GM18861 (cell line): Measurements from ENCODE around the gene BMP2K.

Experiments
- ATAC-seq: cut with Tn5 transposase; IDR thresholded peaks from one replicate; pipeline ENCODE4 v1.9.1; 2021; ENCODE audit not compliant: unreplicated experiment

The BMP2K gene

DNA sequence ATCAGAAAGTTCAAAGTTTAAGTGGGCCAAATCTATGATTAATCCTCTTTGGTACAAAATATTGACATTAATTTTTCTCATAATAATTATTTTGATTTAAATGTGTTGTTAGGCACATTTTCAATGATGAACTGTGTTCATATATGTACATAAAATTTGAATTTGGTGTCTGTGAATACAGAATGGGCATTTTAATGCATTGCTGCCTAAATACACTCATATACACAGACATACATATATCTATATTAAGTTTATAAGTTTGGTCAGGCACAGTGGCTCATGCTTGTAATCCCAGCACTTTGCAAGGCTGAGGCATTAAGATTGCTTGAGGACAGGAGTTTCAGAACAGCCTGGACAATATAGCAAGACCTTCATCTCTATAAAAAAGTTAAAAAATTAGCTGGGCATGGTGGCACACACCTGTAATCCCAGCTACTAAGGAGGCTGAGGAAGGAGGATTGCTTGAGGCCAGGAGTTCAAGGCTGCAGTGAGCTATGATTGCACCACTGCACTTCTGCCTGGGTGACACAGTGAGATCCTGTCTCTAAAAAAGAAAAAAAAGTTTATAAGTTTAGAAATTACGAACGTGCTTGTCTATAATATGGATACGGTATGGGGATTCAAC is 12.3 kb upstream of the BMP2K start:
- no peak for ATAC-seq

DNA sequence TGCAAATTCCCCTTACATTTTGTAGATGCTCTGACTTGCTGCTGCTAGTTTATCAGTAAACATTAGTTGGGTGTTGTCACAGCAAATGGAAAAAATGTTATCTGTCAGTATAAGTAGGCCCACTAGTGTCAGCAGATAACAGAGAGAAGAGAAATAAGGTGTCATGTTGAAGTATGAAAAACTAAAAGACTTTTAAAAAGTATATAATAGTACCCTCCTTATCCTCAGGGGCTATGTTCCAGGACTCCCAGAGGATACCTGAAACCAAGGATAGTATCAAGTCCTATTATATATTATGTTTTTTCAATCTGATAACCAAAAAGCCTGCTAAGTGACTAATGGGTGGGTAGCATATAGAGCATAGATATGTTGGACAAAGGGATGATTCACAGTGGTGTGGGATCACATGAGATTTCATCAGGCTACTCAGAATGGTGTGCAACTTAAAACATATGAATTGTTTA is 11.6 kb upstream of the BMP2K start:
- ATAC-seq = no peak

DNA sequence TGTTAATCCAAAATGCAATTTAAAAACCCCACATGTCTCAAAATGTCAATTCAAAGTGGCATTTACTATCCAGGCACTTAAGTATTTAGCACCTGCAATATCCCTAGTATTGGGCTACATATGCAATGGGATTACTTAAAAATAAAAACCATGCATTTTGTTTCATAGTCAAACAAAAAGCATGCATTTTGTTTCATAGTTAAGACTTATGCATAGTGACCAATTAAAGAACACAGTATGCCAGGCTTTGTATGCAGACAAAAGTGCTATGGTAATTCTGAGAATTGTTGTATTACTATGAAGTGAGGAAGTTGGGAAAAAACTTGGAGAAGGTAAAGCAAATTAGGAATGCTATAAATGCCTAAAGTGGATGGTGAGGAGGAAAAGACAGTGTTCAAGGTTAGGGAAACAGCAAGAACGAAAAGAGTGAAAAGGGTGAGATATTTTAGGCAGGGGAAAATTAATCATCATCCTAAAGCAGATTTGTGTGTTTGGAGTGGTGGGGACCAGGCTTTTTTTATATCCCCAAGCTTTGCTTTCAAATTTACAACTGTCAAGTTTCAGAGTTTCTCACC is 10.6 kb upstream of the BMP2K start:
- ATAC-seq = no peak

DNA sequence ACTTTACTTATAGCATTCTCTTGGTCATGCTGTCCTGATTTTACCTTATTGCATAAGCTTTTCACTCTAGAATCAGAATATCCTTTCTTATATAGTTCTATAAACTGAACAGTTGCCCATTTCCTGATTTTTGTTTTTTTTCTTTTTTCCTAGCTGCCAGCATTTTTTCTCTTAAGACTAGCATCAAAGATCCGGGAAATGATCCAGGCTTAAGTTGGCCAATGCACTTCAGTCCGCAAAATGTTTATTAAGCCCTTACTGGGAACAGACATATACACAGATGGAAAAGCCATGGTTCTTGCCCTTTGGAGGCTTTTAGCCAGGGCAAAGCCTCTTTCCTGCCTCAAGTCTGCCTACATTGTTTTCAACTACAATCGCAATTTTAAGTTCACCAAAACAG is 10.1 kb upstream of the BMP2K start:
- no peak for ATAC-seq

DNA sequence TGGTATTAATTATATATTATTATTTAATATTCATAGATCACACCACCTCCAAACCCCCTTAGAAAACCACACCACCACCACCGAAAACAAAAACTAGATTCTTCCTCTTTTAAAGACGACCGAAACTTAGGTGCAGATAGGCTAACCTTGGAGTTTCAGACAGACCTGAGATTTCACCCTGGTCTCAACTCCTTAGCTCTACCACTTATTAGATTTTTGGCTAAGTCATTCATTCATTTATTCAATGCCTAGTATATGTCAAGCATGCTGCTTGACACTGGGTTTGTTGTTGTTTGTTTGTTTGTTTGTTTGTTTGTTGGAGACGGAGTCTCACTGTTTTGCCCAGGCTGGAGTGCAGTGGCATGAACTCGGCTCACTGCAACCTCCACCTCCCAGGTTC is 9.5 kb upstream of the BMP2K start:
- peak; percentile 78 for ATAC-seq

DNA sequence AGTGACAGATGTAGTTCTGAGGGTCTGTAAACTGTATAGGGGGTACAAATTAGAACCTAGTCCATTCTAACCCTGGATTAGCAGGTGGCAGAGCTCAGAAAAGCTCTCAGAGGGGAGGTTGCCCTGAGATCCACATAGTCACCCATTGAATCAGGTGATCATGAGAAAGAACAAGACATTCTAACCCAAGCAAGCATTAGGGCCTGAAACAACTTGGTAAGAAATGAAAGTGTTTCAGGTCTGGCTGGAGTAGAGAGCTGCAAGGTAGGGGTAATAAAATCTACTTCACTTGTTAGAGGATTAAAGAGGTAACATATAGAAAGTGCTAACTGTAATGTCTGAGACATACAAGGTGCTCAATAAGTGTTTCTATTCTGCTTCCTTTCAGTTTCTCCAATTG is 8.8 kb upstream of the BMP2K start:
- ATAC-seq = peak; percentile 55

DNA sequence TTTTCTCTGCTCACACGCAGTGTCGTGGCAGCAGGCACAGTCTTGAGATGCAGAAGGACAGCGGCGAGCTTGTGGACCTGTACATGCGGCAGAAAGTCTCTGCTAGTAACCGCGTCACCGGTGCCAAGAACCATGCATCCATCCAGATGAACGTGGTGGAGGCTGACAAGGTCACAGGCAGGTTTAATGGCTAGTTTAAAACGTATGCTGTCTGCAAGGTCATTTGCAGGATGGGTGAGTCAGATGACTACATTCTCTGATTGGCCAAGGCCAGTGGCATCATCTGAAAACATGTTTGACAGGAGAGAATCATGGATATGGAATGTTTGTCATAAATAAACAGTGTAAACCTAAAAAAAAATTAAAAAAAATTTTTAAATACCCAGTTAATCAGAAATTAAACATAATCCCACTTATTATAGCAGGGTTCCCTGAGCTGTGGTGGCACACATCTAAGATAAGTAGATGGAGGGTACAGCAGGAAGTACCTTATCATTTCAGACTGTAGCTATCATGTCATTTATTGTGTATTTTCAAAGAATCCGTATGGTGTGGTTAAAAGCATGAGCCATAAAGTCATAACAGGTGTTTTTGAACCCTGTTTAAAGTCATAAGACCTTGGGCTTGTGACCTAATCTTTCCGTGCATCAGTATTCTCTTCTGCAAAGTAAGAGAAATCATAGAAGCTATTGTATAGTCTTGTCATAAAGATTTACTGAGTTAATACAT is 7.5 kb upstream of the BMP2K start:
- ATAC-seq = no peak

DNA sequence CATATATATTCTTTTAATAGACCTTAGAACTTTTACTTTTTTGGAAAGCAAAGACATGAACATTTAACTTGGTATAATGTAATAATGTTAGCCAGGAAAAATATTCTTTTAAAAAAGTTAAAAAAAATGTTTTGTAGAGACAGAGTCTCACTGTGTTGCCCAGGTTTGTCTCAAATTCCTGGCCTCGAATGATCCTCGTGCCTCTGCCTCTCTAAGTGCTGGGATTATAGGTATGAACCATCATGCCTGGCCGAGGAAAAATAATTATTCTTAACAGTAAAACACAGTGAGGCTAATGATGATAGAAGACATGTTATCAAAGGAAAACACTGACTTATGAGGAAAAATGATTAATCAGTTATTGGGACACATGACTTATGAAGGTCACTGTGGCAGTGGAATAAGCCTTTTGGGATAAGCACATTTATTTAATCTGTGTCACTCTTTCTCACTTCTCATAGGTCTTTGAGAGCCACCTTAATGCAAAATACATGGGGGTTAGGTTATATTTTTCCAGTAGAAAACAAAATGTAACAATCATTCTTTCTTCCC is 6.0 kb upstream of the BMP2K start:
- no peak for ATAC-seq

DNA sequence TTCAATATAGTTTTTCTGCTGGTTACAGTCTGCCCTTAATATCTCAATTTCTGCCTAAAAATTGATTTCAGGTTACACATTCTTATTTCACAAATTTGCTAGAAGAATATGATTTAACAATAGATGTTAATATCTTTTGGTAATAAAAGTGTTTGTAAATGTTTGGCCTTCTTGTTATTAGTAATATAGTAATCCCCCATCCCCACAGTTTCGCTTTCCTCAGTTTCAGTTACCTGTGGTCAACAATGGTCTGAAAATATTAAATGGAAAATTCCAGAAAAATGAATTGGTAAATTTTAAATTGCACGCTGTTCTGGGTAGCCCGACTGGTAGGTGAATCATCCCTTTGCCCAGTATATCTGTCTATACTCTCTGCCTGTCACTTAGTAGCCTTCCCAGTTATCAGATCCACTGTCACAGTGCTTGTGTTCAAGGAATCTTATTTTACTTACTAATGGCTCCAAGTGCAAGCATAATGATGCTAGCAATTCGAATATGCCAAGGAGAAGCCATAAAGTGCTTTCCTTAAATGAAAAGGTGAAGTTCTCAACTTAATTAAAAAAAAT is 3.5 kb upstream of the BMP2K start:
- ATAC-seq = no peak

DNA sequence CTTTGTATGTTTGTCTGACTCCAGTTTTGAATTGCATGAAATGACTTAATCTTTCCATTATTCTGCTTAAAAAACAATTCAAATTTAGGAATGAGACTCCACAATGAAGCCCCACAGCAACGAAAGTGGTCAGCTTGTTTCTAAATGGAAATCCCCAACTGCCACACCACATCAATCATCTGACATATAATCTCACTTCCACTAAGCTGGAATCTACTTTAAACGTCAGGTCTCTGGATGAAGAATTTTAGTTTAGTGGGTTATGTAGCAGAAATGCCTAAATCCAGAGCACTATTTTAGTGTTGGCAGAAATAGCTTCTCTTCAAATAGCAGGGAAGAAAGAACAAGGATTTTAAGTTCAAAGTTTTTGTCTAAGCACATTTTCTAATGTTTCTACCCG is 1.7 kb upstream of the BMP2K start:
- no peak for ATAC-seq

DNA sequence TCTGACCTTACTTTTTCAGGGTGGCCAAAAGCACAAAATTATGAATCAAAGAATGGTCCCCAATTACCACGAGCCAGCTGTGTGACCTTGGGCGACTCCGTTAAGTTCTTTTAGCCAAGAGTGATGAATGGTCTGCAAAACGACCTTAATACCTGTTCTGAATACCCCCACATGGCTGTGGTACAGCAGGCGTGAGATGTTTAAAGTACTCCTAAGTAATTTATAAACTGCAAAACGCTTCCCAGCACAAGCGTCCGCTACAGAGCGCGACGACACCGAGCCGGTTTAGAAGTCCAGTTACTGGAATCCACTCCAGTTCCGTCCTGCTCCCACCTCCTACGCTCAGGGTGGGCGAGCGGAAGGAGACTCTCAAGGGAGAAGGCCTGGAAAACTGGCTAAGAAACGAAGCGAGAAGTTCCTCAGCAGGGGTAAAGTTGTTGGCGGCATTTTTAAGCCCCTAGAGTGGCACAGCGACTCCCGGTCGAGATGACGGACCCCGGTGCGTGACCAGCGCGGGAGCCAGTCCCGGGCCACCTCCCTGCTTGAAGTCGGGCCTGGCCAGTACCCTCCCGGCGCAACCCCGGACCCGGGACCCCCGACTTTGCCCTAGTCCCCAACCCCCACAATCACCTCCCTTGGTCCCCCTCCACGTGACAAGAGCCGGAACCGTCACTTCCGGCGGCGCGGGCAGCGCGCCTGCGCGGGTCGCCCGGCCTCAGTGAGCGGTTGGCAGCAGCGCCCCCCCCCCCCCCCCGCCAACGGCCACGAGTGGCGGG is 659 bp upstream of the BMP2K start:
- ATAC-seq = peak; percentile 33

DNA sequence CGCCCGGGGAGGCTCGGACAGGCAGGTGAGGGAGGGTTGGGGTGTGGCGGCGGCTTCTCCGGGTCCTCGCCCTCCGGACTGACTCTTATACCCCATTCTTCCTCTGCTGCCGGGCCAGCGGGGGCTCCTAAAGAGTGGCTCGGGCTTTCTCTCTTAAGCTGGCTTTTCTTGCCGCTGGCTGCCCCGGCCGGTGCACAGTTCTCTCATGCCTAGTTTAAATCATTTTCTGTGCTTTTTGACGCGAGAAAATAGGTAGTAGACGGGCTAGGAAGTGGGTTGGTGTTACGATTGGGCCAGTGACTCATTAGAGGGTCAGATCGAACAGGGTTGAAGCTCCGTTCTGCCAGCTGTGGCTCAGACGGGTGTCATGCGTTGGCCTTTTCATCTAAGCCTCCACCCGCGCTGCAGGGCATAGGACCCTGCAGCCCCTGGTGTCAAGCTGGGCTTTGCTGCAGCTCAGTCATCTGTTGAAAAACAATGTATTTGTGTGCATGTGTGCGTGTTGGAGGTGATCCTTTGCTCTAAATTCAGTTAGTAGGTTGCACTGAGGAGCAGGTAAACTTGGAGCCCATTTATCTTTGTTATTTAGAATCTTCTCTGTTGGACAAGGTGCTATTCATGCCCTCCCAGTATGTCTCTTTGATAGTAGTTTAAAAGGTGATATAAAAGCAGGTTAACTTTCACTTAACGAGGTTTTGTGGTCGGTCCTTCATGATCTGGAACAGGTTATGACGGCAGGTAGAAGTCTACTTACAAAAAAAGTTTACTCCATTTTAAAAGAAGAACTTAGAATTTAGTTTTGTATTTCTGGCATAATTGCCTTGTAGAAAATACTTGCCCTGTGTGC is 802 bp downstream of the BMP2K start:
- peak; percentile 28 for ATAC-seq

DNA sequence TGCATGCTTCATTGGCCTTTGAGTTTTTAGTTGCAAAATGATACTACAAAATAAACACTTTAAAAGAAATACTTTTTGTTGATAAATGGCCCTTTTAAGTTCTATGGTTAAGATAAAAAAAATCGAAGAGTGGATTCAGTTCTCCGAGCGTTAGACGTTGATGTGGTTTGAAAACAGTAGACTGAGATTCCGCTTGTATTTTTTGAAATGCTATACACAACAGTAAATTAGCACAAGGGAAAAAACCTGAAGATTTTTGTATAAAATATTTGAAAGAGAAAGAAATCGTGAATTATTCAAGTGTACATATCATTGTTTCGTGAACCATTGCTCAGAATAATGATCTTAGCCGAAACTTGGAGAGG is 1.4 kb downstream of the BMP2K start:
- no peak for ATAC-seq

DNA sequence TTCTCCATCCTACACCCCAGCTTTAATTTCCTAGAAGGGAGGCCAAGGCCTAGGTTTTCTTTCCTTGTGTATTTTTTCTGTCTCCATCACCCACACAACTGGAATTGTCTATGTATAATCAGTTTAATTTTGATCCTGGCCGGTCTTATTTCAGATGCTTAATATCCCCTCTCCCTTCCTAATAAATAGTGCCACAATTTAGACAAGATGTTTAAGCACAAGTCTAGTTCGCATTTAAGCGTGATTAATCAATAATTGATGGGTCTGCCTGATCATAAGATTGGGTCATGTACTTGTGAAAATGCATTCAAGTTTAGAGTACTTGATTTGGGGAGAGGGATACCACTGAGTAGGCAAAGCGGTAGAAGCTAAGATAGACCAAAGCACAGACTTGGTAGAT is 2.4 kb downstream of the BMP2K start:
- no peak for ATAC-seq

DNA sequence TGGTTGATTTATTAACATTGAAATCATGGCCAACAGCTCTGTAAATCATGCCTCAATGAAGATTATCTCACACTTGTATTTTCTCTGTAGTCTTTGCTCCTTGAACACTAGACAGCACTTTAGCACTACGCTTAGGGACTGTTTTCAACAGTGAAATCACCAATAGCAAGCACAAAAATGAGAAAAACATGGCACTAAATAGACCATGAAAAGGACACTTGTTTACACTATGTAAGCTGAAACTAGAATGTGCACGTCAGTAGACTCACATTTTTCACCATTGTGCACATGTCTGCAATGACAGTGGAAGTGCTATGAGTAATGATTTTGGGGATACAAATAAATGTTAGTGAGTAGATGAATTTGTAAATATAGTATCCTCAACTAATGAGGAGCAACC is 3.1 kb downstream of the BMP2K start:
- peak; percentile 20 for ATAC-seq

DNA sequence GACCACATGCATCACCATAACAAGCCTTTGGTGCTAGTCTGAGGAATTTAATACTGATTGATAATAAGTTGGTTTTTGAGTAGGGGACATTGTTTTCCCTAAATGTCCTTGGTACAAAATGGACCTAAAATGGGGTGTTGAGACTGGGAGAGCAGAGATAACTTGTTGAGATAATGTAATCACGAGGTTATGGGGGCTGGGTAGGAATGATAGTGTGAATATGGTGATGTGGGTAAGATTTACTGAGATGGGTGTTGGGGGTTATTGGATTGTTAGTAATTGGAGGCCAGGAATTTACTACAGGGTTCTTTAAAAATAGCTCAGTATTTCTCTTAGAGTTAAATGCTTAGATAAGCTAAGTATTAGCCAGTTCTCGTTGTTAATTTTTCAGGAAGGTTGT is 3.9 kb downstream of the BMP2K start:
- no peak for ATAC-seq

DNA sequence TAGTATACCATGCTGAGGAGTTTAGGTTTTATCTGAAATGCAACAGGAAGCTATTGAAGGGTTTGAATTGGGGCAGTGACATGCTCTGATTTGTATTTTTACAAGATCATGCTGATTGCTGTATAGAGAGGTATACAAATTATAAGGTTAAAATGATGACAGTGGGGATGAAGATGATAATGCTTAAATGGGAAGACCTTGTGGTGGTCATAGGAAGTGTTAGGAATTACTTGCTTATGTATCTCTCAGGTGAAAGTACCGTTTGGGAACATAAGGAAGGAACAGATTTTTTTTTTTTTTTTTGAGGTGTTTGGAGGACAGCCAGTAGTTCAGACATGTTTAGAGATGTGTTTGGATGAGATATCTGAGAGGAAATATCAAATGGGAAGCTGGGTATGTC is 5.0 kb downstream of the BMP2K start:
- ATAC-seq = no peak

DNA sequence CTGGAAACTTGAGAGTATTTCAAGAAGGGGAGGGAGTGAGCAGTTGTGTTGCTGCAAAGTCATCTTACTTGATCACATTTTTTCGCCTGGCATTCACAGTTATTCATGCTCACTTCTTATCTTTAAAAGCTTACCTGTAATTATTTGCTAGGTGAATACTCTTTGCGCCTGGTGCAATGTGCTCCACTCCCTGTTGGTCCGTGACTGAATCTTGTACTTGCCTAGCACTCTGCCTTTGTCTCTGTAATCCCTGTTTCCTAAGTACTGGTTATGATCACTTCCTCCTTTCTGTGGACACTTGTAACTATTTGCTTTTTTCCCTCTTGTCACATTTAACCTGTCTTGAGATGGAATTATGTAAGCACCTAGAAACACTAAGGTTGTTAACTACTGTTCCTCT is 5.8 kb downstream of the BMP2K start:
- no peak for ATAC-seq

DNA sequence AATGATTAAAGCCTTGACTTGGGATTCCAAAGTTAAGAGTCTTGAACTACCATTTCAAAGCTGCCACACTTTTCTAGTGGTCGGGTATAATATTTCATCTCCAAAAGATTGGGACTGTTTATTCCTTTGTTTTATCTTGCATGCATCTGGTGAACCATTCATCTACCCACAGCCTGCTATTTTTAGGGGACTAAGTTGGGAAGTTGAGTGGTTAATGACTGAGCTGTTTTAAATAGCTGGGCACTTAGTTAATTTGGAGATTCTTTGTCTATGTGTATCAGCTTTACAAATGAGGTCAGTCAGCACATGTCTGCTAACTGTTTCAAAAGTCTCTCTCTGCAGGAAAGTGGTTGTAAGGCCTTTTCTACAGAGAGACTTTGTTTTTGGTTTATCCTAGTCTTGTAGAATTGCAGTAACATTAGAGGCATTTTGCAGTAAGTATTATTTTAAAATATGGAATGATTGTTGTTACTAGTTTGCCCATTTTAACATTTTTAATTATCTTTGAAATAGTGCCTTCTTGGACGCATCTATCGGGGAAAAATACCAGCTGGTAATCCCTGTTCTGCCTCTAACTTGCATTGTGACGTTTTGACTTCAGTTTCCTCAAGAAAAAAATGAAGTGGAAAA is 8.2 kb downstream of the BMP2K start:
- no peak for ATAC-seq
